NCI-H2196 (cell line): ENCODE data around the gene LMO2.
A peak's percentile ranks its signal among the peaks of the same experiment; 100 is the strongest.
"Not testable (repeated sequence)": the region's sequence is repeated elsewhere in the genome, so short reads cannot be mapped to it uniquely, and the experiment has no call there.

Source experiments
- DNase-seq: peaks from one replicate; lab custom pipeline; 2025; ENCODE audit not compliant: unreplicated experiment; lab: John Stamatoyannopoulos, UW

Gene LMO2

GRCh38 chr11:33891714-33892327 lies at the start of gene LMO2:
Gene LMO2, minus strand, starts transcription at chr11:33892076. Its CDS starts 22,360 bp downstream, at chr11:33869716.
- peak; percentile 74 for DNase-seq

- no peak for DNase-seq
Observed at GRCh38 chr11:33940538-33940815, 48.6 kb upstream of the LMO2 start.

- DNase-seq: no peak
Observed at GRCh38 chr11:33936725-33937604, 45.1 kb upstream of the LMO2 start.

GRCh38 chr11:33935461-33936456 lies 43.9 kb upstream of the LMO2 start:
- no peak for DNase-seq

- no peak for DNase-seq
Observed at GRCh38 chr11:33935005-33935404, 43.1 kb upstream of the LMO2 start.

- no peak for DNase-seq
Observed at GRCh38 chr11:33934450-33934849, 42.6 kb upstream of the LMO2 start.

GRCh38 chr11:33933602-33934001 lies 41.7 kb upstream of the LMO2 start:
- DNase-seq: no peak

- no peak for DNase-seq
Observed at GRCh38 chr11:33932721-33933120, 40.8 kb upstream of the LMO2 start.

GRCh38 chr11:33931739-33932366 lies 40.0 kb upstream of the LMO2 start:
- DNase-seq: not testable (repeated sequence)

- no peak for DNase-seq
Observed at GRCh38 chr11:33931067-33931466, 39.2 kb upstream of the LMO2 start.

- no peak for DNase-seq
Observed at GRCh38 chr11:33930317-33931021, 38.6 kb upstream of the LMO2 start.

GRCh38 chr11:33928564-33928963 lies 36.7 kb upstream of the LMO2 start:
- no peak for DNase-seq

- DNase-seq: no peak
Observed at GRCh38 chr11:33926671-33927552, 35.0 kb upstream of the LMO2 start.

- no peak for DNase-seq
Observed at GRCh38 chr11:33924341-33924740, 32.5 kb upstream of the LMO2 start.

- DNase-seq: no peak
Observed at GRCh38 chr11:33923626-33924025, 31.8 kb upstream of the LMO2 start.

- no peak for DNase-seq
Observed at GRCh38 chr11:33920838-33921613, 29.1 kb upstream of the LMO2 start.

- DNase-seq: no peak
Observed at GRCh38 chr11:33919645-33920044, 27.8 kb upstream of the LMO2 start.

- DNase-seq: not testable (repeated sequence)
Observed at GRCh38 chr11:33917402-33917801, 25.5 kb upstream of the LMO2 start.

- no peak for DNase-seq
Observed at GRCh38 chr11:33916736-33917135, 24.9 kb upstream of the LMO2 start.
